ENCODE results near the gene IP6K2. TPM values are rescaled to one million over a fixed set of nuclear protein-coding genes. Genes with fewer than 3 reads are reported as not detected.

IP6K2 gene
- total RNA-seq, 1 experiment from 2014 or later, result 102 TPM

DNA sequence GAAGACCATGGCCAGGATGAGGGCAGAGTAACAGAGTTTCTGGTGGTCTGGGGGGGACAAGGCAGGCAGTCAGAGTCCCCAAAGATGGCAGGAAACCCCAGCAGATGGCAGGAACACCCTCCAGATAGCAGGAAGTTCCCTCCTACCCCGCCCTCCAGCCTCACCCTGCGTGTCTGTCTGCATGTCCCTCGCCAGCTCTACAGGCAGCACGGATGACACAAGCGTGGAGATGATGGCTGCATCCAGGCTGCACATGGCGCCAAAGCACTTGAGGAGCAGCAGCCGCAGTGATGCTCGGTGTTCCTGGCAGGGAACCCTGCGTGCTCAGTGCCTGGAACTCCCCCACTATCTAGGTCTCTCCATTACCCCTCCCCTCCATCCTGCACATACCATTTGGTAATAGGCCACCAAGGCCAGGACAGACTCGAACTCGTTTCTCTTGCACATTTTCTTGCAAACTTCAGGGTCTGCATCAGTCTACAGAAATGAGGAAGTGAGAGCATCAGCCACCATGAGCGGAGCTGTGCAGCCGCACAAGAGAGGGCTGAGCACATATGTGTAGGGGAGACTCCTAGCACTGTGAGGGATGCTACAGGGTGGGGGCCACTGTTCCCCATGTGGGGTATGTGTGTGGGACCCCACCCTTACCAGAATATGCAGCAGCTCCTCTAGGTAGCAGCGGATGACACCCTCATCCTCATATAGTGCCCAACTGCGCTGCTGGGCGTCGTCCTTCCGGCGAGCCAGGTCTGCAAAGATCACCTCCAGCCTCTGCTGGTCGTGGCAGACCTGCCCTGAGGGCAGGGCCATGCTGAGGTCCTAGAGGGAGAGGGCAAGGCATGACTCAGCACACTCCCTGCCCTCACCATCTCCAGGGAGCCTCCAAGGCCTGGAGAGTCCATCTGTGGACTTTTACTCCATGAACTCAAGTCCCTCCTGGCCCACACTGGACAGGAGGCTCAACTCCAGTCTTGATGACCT, 37.3 kb downstream of the IP6K2 start:
- Histone ChIP-seq H3K36me3 (ENCODE audit: low read depth, low read length) (peaks cover 52% of the 10 kb centered on the region), H3K9me3 (ENCODE audit: low read length) (no peaks in the 10 kb centered on the region), H4K20me1 (ENCODE audit: low read length) (0 out of 2 replicates have a peak, but pooled peaks cover 4% of the 10 kb centered on the region), H3K4me1 (ENCODE audit: insufficient read depth, low read length) (peaks cover 18% of the 10 kb centered on the region), H3F3A (ENCODE audit: low read length, unreplicated experiment) (no peaks in the 10 kb centered on the region), H3K79me2 (ENCODE audit: low read length) (peaks cover 22% of the 10 kb centered on the region), H2AFZ (ENCODE audit: low read length) (no peak overlapping the region), H3K27ac (ENCODE audit: low read length) (no peak overlapping the region), H3K4me3 (ENCODE audit: low read length) (no peak overlapping the region), H3K9ac (ENCODE audit: low read length) (no peak overlapping the region), H3K9me2 (replicated peaks; ENCODE audit: low read length) (no peaks in the 10 kb centered on the region), H3K27me3 (ENCODE audit: low read length) (no peaks in the 10 kb centered on the region), H3K4me2 (ENCODE audit: low read length) (no peak overlapping the region)
- CTCF ChIA-PET, result no interaction called here
- no peak for ATAC-seq
- no TSS peak for BruUV-seq (replicated peaks)
- POLR2A ChIA-PET (ENCODE audit: unreplicated experiment), result no interaction called here
- no peak for TF ChIP-seq EZH2 (IDR thresholded peaks at IDR 0.05; ENCODE audit: low read length, unreplicated experiment)
- TF ChIP-seq, protein P1, sequence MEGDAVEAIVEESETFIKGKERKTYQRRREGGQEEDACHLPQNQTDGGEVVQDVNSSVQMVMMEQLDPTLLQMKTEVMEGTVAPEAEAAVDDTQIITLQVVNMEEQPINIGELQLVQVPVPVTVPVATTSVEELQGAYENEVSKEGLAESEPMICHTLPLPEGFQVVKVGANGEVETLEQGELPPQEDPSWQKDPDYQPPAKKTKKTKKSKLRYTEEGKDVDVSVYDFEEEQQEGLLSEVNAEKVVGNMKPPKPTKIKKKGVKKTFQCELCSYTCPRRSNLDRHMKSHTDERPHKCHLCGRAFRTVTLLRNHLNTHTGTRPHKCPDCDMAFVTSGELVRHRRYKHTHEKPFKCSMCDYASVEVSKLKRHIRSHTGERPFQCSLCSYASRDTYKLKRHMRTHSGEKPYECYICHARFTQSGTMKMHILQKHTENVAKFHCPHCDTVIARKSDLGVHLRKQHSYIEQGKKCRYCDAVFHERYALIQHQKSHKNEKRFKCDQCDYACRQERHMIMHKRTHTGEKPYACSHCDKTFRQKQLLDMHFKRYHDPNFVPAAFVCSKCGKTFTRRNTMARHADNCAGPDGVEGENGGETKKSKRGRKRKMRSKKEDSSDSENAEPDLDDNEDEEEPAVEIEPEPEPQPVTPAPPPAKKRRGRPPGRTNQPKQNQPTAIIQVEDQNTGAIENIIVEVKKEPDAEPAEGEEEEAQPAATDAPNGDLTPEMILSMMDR (conservative IDR thresholded peaks at IDR 0.05; ENCODE audit: low read depth, low read length), result no peak
- TF ChIP-seq EZH2phosphoT487 (IDR thresholded peaks at IDR 0.05; ENCODE audit: borderline replicate concordance, low read length), result no peak
- intact Hi-C loops (cut with micrococcal nuclease), result loop anchor here (5.0 kb wide), 1 partner anchor 117 kb away; the partner anchor contains the start of gene UCN2
- DNase-seq, result no peak

DNA sequence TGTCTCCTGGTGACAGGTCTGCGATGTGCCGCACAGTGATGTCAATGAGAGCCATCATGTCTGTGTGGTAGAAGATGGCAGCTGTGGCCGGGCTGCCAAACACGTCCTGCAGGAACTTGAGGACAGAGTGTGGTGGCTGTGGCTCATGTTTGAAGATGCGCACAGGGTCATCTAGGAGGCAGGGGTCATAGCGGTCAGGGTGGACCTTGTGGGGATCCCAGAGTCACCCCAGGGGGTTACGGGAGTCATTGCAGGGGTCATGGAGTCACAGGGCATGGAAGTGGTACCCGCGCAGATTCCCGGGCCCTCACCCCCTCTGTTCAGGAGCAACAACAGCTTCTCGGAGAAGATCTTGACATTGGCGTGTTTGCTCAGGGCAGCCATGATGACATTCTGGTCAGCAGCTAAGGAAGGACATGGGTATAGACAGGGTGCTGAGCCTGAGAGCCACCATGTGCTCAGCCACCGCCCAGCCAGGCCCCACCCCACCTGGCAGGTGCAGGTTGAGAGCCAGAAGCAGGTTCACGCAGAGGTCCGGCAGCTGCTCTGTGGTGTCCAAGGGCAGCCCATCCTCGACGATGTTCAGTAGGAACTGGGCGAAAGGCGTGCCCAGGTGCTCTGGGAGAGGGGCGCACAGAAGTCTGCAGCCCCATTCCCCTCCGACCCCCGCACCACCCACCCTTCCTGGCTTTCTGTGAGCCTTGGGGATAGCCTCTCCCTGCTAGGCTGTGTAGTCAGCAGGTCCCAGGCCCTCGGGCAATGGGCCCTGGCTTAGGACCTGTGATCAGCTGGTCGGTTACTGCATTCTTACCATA, 38.2 kb downstream of the IP6K2 start:
- Histone ChIP-seq H3K27me3 (ENCODE audit: low read length) (no peaks in the 10 kb centered on the region), H3K36me3 (ENCODE audit: low read depth, low read length) (peaks cover 57% of the 10 kb centered on the region), H3K9me2 (replicated peaks; ENCODE audit: low read length) (no peaks in the 10 kb centered on the region), H3F3A (ENCODE audit: low read length, unreplicated experiment) (no peaks in the 10 kb centered on the region), H4K20me1 (ENCODE audit: low read length) (0 out of 2 replicates have a peak, but pooled peaks cover 4% of the 10 kb centered on the region), H3K4me1 (ENCODE audit: insufficient read depth, low read length) (peaks cover 9% of the 10 kb centered on the region), H3K4me2 (ENCODE audit: low read length) (no peak overlapping the region), H3K9me3 (ENCODE audit: low read length) (no peaks in the 10 kb centered on the region), H3K4me3 (ENCODE audit: low read length) (no peak overlapping the region), H3K79me2 (ENCODE audit: low read length) (peaks cover 12% of the 10 kb centered on the region), H3K9ac (ENCODE audit: low read length) (no peak overlapping the region), H3K27ac (ENCODE audit: low read length) (no peak overlapping the region), H2AFZ (ENCODE audit: low read length) (no peak overlapping the region)
- no peak for TF ChIP-seq EZH2 (IDR thresholded peaks at IDR 0.05; ENCODE audit: low read length, unreplicated experiment)
- TF ChIP-seq, protein P1 (conservative IDR thresholded peaks at IDR 0.05; ENCODE audit: low read depth, low read length), result no peak
- no peak for TF ChIP-seq EZH2phosphoT487 (IDR thresholded peaks at IDR 0.05; ENCODE audit: borderline replicate concordance, low read length)
- CTCF ChIA-PET, result no interaction called here
- no TSS peak for BruUV-seq (replicated peaks)
- DNase-seq (no peak), ATAC-seq (no peak)
- intact Hi-C loops (cut with micrococcal nuclease), result no loop called here
- POLR2A ChIA-PET (ENCODE audit: unreplicated experiment), result no interaction called here
